ENCODE results near the gene CNMD.
"Not testable (repeated sequence)": the region's sequence is repeated elsewhere in the genome, so short reads cannot be mapped to it uniquely, and the experiment has no call there.

CNMD gene

GRCh38 chr13:52734075-52734623, 5.5 kb downstream of the CNMD start:
- DNase-seq (ENCODE audit: insufficient read length, low spot score), result no peak
- TF ChIP-seq CTCF (IDR thresholded peaks at IDR 0.05; ENCODE audit: insufficient read depth, missing control alignments), result no peak
- FAIRE-seq, result no peak

- no peak for DNase-seq (ENCODE audit: insufficient read length, low spot score)
- FAIRE-seq, result no peak
- no peak for TF ChIP-seq CTCF (IDR thresholded peaks at IDR 0.05; ENCODE audit: insufficient read depth, missing control alignments)
Measured at GRCh38 chr13:52726258-52726657, 13.4 kb downstream of the CNMD start.

GRCh38 chr13:52725302-52725701, 14.3 kb downstream of the CNMD start:
- DNase-seq (ENCODE audit: insufficient read length, low spot score) (no peak), FAIRE-seq (no peak)
- no peak for TF ChIP-seq CTCF (IDR thresholded peaks at IDR 0.05; ENCODE audit: insufficient read depth, missing control alignments)

GRCh38 chr13:52723181-52723580, 16.4 kb downstream of the CNMD start:
- DNase-seq (ENCODE audit: insufficient read length, low spot score) (no peak), FAIRE-seq (no peak)
- no peak for TF ChIP-seq CTCF (IDR thresholded peaks at IDR 0.05; ENCODE audit: insufficient read depth, missing control alignments)

- FAIRE-seq; DNase-seq (ENCODE audit: insufficient read length, low spot score): not testable (repeated sequence)
Measured at GRCh38 chr13:52721356-52721755, 18.3 kb downstream of the CNMD start.

GRCh38 chr13:52720904-52721303, 18.7 kb downstream of the CNMD start:
- not testable (repeated sequence) for FAIRE-seq; DNase-seq (ENCODE audit: insufficient read length, low spot score)

GRCh38 chr13:52713894-52714293, 25.7 kb downstream of the CNMD start:
- FAIRE-seq (no peak), DNase-seq (ENCODE audit: insufficient read length, low spot score) (no peak)
- TF ChIP-seq CTCF (IDR thresholded peaks at IDR 0.05; ENCODE audit: insufficient read depth, missing control alignments), result no peak

- FAIRE-seq (no peak), DNase-seq (ENCODE audit: insufficient read length, low spot score) (no peak)
- TF ChIP-seq CTCF (IDR thresholded peaks at IDR 0.05; ENCODE audit: insufficient read depth, missing control alignments), result no peak
Measured at GRCh38 chr13:52712385-52712784, 27.2 kb downstream of the CNMD start.

Data from D721Med (cell line).